Choroid plexus epithelial cell (primary cell): ENCODE data around the gene TTC34.
"Not testable (repeated sequence)": the region's sequence is repeated elsewhere in the genome, so short reads cannot be mapped to it uniquely, and the experiment has no call there.

Source experiments
- DNase-seq: peaks from one replicate; pipeline ENCODE4 v3.0.0-alpha.2; 2010; ENCODE audit warnings: low read depth
- H3K4me3 ChIP-seq: 2 replicates; pipeline ENCODE4 v1.5.1; 2011; ENCODE audit warnings: low read depth, mild to moderate bottlenecking, control low read depth, low read length, moderate library complexity
- CTCF ChIP-seq: conservative IDR thresholded peaks from 2 replicates; pipeline ENCODE4 v1.5.1; 2011; ENCODE audit warnings: low read depth, mild to moderate bottlenecking, control low read depth, inconsistent platforms, low read length, moderate library complexity

TTC34 gene

GRCh38 chr1:2653741-2654442 is 147.6 kb downstream of the TTC34 start:
- DNase-seq = not testable (repeated sequence)

GRCh38 chr1:2652926-2653571 is 148.4 kb downstream of the TTC34 start:
- not testable (repeated sequence) for H3K4me3 ChIP-seq, DNase-seq

More at GRCh38 chr1:2653741-2654442, 147.6 kb downstream of the TTC34 start:
- not testable (repeated sequence) for H3K4me3 ChIP-seq

GRCh38 chr1:2652152-2652925 is 149.2 kb downstream of the TTC34 start:
- DNase-seq, H3K4me3 ChIP-seq: not testable (repeated sequence)

- DNase-seq = no peak
- no peak overlapping the region for H3K4me3 ChIP-seq
- no peak for TF ChIP-seq CTCF
Observed at GRCh38 chr1:2650967-2651645, 150.4 kb downstream of the TTC34 start.

GRCh38 chr1:2646837-2647236 is 154.7 kb downstream of the TTC34 start:
- no peak for TF ChIP-seq CTCF
- no peak for DNase-seq
- no peak overlapping the region for H3K4me3 ChIP-seq

- H3K4me3 ChIP-seq = no peak overlapping the region
- DNase-seq = no peak
- TF ChIP-seq CTCF = no peak
Observed at GRCh38 chr1:2645776-2646175, 155.7 kb downstream of the TTC34 start.

- DNase-seq = no peak
- no peak for TF ChIP-seq CTCF
- H3K4me3 ChIP-seq = no peak overlapping the region
Observed at GRCh38 chr1:2645143-2645542, 156.3 kb downstream of the TTC34 start.

GRCh38 chr1:2644591-2645101 is 156.8 kb downstream of the TTC34 start:
- no peak for TF ChIP-seq CTCF
- no peak overlapping the region for H3K4me3 ChIP-seq
- no peak for DNase-seq
